Right kidney (tissue), 1 donor: ENCODE measurements around the gene BCCIP.

Experiments
- DNase-seq: peaks from one replicate; pipeline ENCODE4 v3.0.0-alpha.2; 2016

BCCIP gene

GRCh38 chr10:125840955-125841354, 17.6 kb downstream of the BCCIP start:
- no peak for DNase-seq

DNA sequence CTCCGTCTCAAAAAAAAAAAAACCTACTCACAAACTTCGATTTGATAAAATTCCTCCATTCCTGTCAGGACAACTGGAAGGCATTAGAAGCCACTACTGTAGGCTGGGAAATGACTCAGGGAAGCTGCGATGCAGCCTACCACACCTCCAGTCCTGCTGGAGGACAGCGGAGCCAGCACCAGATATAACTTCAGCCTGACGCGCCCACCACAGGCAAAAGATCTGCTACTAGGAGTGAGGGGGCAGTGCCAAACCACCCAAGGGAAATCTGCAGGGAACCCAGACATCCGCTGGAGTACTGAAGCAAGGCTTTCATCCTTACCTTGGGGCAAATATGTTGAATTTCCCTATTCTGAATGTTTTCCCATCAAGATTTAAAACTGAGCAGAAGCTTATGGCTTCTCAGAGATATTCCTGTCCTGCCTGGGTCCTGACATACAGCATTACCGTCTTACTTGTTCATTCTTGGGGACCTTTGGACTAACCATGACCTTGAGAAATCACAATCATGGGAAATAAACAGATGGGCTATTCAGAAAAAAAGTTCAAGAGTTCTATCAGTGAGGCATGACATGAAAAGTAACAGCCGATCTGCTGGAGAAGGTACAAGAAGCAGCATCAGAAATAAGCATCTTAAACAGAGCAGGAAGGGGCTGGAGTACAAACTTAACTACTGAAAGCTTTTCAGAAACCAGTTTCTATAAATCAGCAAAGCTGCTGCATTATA, 20.4 kb downstream of the BCCIP start:
- no peak for DNase-seq

- no peak for DNase-seq
Measured at GRCh38 chr10:125844751-125845221, 21.4 kb downstream of the BCCIP start.

DNA sequence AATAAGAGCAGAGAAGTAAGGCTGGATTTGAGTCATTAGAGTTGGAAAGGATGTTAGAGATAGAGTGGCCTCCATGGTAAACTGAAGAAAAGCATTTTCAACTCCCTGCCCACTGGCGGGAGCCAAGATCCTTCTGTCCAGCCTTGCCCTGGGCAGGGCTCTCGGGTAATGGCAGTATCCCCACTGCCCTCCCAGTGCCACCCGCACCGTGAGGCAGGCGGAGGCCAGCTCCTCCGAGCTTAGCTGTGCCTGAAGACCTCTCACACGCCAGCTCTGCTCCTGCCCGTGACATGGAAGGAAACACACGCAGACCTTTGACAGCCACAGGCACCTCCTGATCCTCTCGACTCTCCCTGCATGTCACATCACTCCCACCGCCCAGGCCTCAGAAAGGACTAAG, 22.3 kb downstream of the BCCIP start:
- DNase-seq = no peak

DNA sequence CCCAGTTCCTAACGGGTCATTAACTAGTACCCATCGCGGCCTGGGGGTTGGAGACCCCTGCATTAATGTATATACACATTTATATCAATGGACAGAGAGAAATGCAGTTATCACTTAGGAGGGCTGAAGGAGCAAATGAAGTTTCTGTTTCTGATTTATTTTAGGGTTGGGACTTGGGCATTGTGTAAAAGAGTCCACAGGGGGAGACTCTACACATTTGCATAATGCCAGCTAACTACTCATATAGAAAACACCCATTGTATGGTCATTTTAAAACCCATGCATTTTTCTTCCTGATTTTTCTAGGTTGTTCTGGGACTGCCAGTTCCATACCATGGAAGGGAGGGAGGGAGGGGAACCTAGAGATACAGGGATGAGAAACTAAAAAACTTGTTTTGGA, 23.5 kb downstream of the BCCIP start:
- DNase-seq = no peak

DNA sequence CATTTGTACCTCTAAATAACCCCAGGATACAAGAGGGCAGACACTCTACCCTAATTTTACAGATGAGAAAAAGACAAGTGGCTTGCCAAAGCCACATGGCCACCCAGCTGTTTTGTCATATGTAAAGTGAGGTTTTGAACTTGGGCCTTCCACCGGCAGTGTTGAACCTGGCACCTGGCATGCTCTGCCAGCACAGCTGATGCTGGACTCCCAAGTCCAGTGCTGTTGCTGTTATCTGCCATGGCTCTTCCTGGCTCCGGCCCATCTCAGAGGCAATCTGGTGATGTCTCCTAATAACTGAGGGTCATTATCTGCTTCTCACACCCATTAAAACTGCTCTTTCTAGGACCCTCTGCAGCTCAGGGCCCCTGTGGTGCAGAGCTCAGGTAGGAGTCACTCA, 25.0 kb downstream of the BCCIP start:
- no peak for DNase-seq

GRCh38 chr10:125848857-125849256, 25.5 kb downstream of the BCCIP start:
- DNase-seq = no peak

DNA sequence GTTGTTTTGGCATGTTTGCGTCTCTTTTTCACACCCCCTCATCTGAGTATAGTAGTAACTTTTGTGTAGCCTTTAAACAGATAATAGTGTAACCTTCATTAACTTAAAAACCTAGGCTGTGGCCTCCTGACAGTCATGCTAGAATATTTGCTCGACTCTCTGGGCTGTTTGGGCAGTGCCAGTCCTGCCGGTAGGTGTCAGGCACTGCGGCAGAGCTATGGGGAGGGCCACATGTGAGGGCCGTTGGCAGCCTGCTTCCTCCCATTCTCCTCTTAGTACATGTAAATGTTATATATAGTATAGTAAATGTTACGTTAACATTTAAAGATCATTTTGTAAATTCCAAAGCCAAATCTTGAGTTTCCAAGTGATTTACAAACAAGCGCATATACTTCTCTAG, 26.1 kb downstream of the BCCIP start:
- no peak for DNase-seq

- no peak for DNase-seq
Measured at GRCh38 chr10:125850766-125851731, 27.7 kb downstream of the BCCIP start.

DNA sequence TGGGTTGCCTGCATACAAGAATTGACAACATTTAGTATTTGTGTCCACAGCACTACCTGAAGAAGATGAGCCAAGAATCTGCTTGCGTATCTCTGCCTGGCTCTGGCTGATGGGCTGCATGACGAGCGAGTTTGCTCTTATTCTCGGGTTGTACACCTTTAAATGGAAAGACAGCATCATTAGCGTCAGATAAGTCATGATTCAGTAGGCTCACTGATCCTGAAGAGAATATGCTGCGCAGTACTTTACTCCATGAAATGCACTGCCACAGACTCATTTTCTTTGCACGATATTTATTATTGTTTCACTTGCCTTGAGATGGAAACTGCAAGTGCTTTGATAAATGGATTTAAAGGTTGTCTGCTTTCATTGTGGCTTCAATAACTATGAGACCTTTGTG, 29.1 kb downstream of the BCCIP start:
- no peak for DNase-seq

DNA sequence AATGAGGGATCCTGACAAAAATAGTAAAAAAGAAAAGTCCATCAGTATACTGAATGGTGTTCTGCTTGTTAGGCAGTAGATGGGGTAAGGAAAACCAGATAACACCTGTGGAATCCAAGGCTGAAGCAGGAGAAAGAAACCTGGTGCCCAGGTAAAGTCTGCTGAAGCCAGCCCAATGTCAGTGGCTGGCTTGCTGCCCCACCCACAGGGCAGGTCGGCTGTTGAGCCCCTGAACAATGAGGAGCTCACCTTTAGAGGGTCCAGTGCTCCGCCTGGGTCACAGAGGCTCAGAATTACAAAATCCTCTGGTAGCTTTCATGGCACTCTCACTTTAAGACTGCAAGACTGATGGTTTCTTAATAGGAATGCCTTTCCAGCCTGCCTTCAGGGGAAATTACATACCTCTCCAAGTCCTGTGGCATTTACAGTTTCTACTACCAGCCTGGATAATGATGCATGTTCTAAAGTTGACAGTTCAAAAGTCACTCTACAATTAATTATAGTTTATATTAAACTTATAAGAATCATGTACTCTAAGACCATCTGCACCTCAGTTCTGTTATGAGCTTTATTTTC, 33.9 kb downstream of the BCCIP start:
- DNase-seq = no peak

GRCh38 chr10:125859128-125859817, 35.9 kb downstream of the BCCIP start:
- DNase-seq = no peak

DNA sequence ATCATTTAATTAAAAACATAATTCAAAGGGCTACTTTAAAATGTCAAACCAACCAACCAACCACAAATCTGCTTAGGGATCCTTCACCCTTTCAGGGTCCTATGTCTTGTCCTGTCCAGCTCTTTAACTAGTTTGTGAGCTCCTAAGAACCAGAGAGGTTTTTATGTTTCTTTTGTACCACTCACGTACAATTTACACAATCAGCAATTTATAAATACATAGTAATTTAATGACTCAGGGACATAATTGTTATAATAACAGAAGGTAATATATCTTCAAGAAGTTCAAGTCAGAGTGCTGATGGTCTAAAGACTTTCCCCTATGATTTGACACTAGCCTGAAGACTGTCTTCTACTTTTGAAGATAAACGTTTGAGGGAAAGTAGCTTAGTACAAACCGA, 41.8 kb downstream of the BCCIP start:
- DNase-seq = no peak

GRCh38 chr10:125866421-125867029, 43.2 kb downstream of the BCCIP start:
- no peak for DNase-seq

GRCh38 chr10:125868372-125868975, 45.1 kb downstream of the BCCIP start:
- no peak for DNase-seq

DNA sequence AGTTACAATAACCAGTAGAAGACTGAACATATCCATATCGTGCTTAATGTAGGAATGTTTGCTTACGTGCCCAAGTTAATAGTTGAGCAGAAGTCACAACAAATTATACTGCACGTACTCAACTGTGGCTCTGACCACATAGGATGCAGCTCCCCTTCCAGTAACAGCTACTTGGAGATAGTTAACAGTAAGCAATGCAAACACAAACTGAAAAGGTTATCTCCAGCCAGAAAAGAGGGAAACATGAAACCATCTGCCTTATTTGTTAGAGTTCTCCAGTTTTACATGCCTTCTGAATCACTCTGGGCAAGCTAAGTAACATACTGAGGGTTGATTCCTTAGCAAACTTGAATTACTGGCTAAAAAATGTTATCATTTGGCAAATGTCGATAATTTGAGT, 48.0 kb downstream of the BCCIP start:
- no peak for DNase-seq

- no peak for DNase-seq
Measured at GRCh38 chr10:125878957-125879835, 55.9 kb downstream of the BCCIP start.

DNA sequence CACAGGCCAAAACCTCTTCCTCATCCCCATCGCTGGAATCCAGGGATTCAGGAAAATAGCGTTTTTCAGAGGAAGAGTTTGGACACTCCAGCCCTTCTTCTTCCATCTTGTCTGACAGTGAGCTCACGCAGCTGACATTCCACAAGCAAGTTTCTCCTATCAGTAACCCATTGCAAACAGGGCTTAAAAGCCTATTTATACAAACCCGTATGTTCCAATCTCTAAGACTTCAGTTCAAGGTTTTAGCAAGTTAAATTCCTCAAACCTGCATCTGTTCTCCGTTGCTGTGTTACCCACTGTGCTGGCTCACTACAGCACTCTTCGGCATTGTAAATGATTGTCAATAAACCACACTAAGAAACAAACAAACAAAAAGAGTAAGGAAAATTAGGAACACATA, 57.4 kb downstream of the BCCIP start:
- no peak for DNase-seq

- no peak for DNase-seq
Measured at GRCh38 chr10:125881192-125881591, 57.8 kb downstream of the BCCIP start, which contains the start of gene DHX32. DHX32 (minus strand) TSS chr10:125881292; CDS start chr10:125880824, 468 bp downstream.

GRCh38 chr10:125882596-125882995, 59.2 kb downstream of the BCCIP start:
- no peak for DNase-seq
